ENCODE data around the gene CCDC127.

The CCDC127 gene

DNA sequence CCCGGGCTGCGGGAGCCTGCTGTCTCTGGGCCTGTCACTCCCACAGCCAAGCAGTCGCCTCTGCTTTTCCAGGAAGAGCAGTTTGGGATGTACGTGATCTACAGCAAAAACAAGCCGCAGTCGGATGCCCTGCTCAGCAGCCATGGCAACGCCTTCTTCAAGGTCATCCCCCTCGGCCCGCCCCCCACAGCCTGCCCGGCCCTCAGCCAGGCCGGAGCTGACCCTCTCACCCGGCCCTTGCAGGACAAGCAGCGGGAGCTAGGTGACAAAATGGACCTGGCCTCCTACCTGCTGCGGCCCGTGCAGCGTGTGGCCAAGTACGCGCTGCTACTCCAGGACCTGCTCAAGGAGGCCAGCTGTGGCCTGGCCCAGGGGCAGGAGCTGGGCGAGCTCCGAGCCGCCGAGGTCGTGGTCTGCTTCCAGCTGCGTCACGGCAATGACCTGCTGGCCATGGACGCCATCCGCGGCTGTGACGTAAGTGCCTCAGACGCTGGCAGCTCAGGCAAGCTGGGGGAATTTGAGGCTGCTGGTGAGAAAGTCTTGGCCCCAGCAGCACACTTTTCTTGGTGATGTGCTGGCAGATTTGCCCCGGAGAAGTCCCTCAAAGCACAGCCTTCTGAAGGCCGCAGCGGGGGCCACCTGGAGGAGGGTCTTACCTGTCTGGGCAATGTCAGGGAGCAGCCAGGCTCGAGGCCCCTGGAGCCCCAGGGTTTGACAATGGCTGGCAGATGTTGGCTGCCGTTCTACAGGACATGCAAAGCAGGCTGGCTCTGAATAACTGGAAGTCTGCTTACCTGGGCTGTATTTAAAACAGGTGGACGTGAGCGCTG, 46.8 kb downstream of the CCDC127 start:
- Histone ChIP-seq H3K9me3 (ENCODE audit: severe bottlenecking) (no peaks in the 10 kb centered on the region), H3K4me3 (ENCODE audit: severe bottlenecking) (no peak overlapping the region), H3K36me3 (ENCODE audit: low read depth) (no peaks in the 10 kb centered on the region), H3K4me1 (ENCODE audit: insufficient read depth, poor library complexity, severe bottlenecking) (peaks cover 2% of the 10 kb centered on the region), H3K27me3 (ENCODE audit: insufficient read depth, poor library complexity, severe bottlenecking) (peaks cover 6% of the 10 kb centered on the region), H3K27ac (ENCODE audit: poor library complexity, severe bottlenecking) (no peak overlapping the region)
- peak; percentile 66 for DNase-seq (ENCODE audit: low spot score)
- TF ChIP-seq, protein P1, sequence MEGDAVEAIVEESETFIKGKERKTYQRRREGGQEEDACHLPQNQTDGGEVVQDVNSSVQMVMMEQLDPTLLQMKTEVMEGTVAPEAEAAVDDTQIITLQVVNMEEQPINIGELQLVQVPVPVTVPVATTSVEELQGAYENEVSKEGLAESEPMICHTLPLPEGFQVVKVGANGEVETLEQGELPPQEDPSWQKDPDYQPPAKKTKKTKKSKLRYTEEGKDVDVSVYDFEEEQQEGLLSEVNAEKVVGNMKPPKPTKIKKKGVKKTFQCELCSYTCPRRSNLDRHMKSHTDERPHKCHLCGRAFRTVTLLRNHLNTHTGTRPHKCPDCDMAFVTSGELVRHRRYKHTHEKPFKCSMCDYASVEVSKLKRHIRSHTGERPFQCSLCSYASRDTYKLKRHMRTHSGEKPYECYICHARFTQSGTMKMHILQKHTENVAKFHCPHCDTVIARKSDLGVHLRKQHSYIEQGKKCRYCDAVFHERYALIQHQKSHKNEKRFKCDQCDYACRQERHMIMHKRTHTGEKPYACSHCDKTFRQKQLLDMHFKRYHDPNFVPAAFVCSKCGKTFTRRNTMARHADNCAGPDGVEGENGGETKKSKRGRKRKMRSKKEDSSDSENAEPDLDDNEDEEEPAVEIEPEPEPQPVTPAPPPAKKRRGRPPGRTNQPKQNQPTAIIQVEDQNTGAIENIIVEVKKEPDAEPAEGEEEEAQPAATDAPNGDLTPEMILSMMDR (IDR thresholded peaks at IDR 0.05; ENCODE audit: poor library complexity, severe bottlenecking) = no peak
- no peak for ATAC-seq (ENCODE audit: low read depth)

DNA sequence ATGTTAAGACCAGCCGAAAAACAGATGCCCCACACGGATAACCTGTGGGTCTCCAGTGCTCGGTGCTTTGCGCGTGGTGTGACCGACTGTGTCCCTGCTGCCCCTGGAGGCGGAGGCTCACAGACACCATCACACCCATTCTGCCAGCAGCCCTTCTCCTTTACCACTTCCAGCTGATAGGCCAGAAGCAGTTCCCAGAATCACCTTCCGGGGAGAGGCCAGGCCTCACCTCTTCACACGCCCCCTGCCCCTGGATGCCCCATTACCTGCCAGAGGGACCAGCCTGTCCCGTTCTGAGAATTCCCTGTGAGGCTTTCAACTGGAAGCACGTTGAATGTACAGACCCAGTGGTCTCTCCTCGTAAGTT, 48.2 kb downstream of the CCDC127 start:
- Histone ChIP-seq H3K4me1 (ENCODE audit: insufficient read depth, poor library complexity, severe bottlenecking) (peaks cover 2% of the 10 kb centered on the region), H3K27ac (ENCODE audit: poor library complexity, severe bottlenecking) (no peak overlapping the region), H3K9me3 (ENCODE audit: severe bottlenecking) (no peaks in the 10 kb centered on the region), H3K27me3 (ENCODE audit: insufficient read depth, poor library complexity, severe bottlenecking) (peaks cover 6% of the 10 kb centered on the region), H3K36me3 (ENCODE audit: low read depth) (no peaks in the 10 kb centered on the region), H3K4me3 (ENCODE audit: severe bottlenecking) (no peak overlapping the region)
- ATAC-seq (ENCODE audit: low read depth) = no peak
- TF ChIP-seq, protein P1 (IDR thresholded peaks at IDR 0.05; ENCODE audit: poor library complexity, severe bottlenecking) = no peak
- DNase-seq (ENCODE audit: low spot score) = peak; percentile 46

DNA sequence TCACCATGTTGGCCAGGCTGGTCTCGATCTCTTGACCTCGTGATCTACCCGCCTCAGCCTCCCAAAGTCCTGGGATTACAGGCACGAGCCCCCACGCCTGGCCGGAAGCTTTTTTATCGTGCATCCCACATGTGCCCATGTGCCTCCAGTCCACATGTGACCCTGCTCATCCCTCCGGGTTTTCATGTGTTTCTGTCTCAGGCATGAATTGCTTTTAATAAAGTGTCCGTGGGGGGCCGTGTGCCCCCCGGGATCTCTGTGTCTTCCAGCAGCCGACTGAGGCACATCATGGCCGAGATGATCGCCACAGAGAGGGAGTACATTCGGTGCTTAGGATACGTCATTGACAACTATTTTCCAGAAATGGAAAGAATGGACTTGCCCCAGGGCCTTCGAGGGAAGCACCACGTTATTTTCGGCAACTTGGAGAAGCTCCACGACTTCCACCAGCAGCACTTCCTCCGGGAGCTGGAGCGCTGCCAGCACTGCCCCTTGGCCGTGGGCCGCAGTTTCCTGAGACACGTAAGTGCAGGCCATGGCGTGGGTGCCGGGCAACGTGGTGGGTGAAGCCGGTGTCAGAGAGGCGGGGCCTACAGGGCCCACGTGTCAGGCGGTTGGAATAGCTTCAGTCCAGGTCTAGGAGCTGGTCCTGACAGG, 48.8 kb downstream of the CCDC127 start:
- Histone ChIP-seq H3K9me3 (ENCODE audit: severe bottlenecking) (no peaks in the 10 kb centered on the region), H3K4me1 (ENCODE audit: insufficient read depth, poor library complexity, severe bottlenecking) (peaks cover 2% of the 10 kb centered on the region), H3K36me3 (ENCODE audit: low read depth) (no peaks in the 10 kb centered on the region), H3K27me3 (ENCODE audit: insufficient read depth, poor library complexity, severe bottlenecking) (peaks cover 6% of the 10 kb centered on the region), H3K27ac (ENCODE audit: poor library complexity, severe bottlenecking) (peak overlapping the region; percentile 21), H3K4me3 (ENCODE audit: severe bottlenecking) (no peak overlapping the region)
- DNase-seq (ENCODE audit: low spot score) (peak; percentile 70), ATAC-seq (ENCODE audit: low read depth) (no peak)
- TF ChIP-seq, protein P1 (IDR thresholded peaks at IDR 0.05; ENCODE audit: poor library complexity, severe bottlenecking) = no peak

DNA sequence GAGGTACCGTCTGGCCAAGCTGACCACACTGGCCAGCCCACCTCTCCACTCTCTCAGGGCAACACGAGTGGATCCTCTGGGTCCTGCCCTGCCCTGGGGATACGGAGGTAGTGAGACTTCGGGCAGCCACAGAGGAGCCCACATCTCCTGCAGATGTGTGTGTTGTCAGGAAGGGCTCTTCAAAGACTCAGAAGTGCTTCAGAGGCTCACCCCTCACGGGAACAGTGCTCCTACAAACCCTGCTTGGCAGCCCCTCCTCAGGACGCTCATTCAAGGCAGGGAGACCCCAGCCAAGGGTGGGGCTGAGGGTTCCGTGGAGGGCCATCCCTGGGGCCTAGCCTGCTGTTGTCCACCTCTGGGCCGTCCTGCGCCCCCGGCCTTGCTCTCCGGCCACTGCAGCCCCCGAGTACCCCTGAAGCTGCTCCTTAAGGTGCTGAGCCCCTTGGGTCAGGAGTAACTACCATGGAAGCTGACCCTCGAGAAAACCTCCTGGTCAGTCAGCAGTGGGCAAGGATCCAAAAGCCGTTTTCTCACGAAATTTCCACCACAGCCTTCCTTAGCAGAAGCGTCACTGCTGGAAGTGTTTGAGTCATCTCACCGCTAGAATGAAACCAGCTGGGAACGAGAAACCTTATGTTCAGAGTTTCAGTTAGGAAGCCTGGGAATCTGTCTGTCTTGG, 49.8 kb downstream of the CCDC127 start:
- H3K27ac ChIP-seq (ENCODE audit: poor library complexity, severe bottlenecking) = peak overlapping the region; percentile 21
- peaks cover 2% of the 10 kb centered on the region for H3K4me1 ChIP-seq (ENCODE audit: insufficient read depth, poor library complexity, severe bottlenecking)
- H3K9me3 ChIP-seq (ENCODE audit: severe bottlenecking) = no peaks in the 10 kb centered on the region
- ATAC-seq (ENCODE audit: low read depth) (peak; percentile 50), DNase-seq (ENCODE audit: low spot score) (peak; percentile 56)
- H3K36me3 ChIP-seq (ENCODE audit: low read depth) = no peaks in the 10 kb centered on the region
- H3K4me3 ChIP-seq (ENCODE audit: severe bottlenecking) = no peak overlapping the region
- TF ChIP-seq, protein P1 (IDR thresholded peaks at IDR 0.05; ENCODE audit: poor library complexity, severe bottlenecking) = no peak
- H3K27me3 ChIP-seq (ENCODE audit: insufficient read depth, poor library complexity, severe bottlenecking) = peaks cover 5% of the 10 kb centered on the region

Data from RWPE2 (cell line).